Activated CD8-positive, alpha-beta memory T cell treated with anti-CD3 and anti-CD28 coated beads, Interleukin-2, amount 50 U/mL, for 24 hours (primary cell): Measurements from ENCODE around the gene CREBRF.
"Not testable (repeated sequence)": the region's sequence is repeated elsewhere in the genome, so short reads cannot be mapped to it uniquely, and the experiment has no call there.

Source experiments
- DNase-seq: peaks from one replicate; pipeline ENCODE4 v3.0.0-alpha.2; 2020; ENCODE audit errors: extremely low read depth

Gene CREBRF

GRCh38 chr5:173154619-173155018, 98.5 kb downstream of the CREBRF start:
- DNase-seq = not testable (repeated sequence)

GRCh38 chr5:173155912-173156311, 99.8 kb downstream of the CREBRF start:
- no peak for DNase-seq

GRCh38 chr5:173158366-173158765, 102.2 kb downstream of the CREBRF start:
- DNase-seq = no peak

- DNase-seq = no peak
These were observed 103.1 kb downstream of the CREBRF start for GRCh38 chr5:173159256-173159655.

GRCh38 chr5:173161148-173161547, 105.0 kb downstream of the CREBRF start:
- DNase-seq = no peak

- DNase-seq = no peak
These were observed 107.1 kb downstream of the CREBRF start for GRCh38 chr5:173163219-173163618.

GRCh38 chr5:173165177-173166016, 109.2 kb downstream of the CREBRF start:
- DNase-seq = no peak

- DNase-seq = no peak
These were observed 116.0 kb downstream of the CREBRF start for GRCh38 chr5:173172166-173172565.

- DNase-seq = no peak
These were observed 119.4 kb downstream of the CREBRF start for GRCh38 chr5:173175523-173175922.

GRCh38 chr5:173178369-173178910, 122.3 kb downstream of the CREBRF start:
- DNase-seq = no peak

- no peak for DNase-seq
These were observed 124.2 kb downstream of the CREBRF start for GRCh38 chr5:173180331-173180730.

- DNase-seq = no peak
These were observed 131.0 kb downstream of the CREBRF start for GRCh38 chr5:173187054-173187743.

GRCh38 chr5:173188280-173188679, 132.1 kb downstream of the CREBRF start:
- DNase-seq = no peak
